ENCODE data around the gene ZXDC.

- no peak for TF ChIP-seq POLR2A (IDR thresholded peaks at IDR 0.05)
- TF ChIP-seq, protein P1, sequence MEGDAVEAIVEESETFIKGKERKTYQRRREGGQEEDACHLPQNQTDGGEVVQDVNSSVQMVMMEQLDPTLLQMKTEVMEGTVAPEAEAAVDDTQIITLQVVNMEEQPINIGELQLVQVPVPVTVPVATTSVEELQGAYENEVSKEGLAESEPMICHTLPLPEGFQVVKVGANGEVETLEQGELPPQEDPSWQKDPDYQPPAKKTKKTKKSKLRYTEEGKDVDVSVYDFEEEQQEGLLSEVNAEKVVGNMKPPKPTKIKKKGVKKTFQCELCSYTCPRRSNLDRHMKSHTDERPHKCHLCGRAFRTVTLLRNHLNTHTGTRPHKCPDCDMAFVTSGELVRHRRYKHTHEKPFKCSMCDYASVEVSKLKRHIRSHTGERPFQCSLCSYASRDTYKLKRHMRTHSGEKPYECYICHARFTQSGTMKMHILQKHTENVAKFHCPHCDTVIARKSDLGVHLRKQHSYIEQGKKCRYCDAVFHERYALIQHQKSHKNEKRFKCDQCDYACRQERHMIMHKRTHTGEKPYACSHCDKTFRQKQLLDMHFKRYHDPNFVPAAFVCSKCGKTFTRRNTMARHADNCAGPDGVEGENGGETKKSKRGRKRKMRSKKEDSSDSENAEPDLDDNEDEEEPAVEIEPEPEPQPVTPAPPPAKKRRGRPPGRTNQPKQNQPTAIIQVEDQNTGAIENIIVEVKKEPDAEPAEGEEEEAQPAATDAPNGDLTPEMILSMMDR (IDR thresholded peaks at IDR 0.05) = no peak
Observed at GRCh38 chr3:126517986-126518778, 42.5 kb upstream of the ZXDC start.

Measured in lower leg skin (tissue), 3 donors.